ENCODE measurements around the gene ARAP2. TPM values are rescaled to one million over a fixed set of nuclear protein-coding genes. Genes with fewer than 3 reads are reported as not detected.

Gene ARAP2
- total and polyA plus RNA-seq, 2 experiments from 2014 or later, result 0.92 to 4.8 TPM

- Histone ChIP-seq H3K4me1 (ENCODE audit: insufficient read depth) (peaks cover 17% of the 10 kb centered on the region), H3K27ac (ENCODE audit: low read depth) (no peak overlapping the region), H3K4me3 (no peak overlapping the region), H4K20me1 (replicated peaks; ENCODE audit: insufficient read depth) (no peaks in the 10 kb centered on the region), H3F3A (replicated peaks; ENCODE audit: low read depth) (no peaks in the 10 kb centered on the region), H3K27me3 (ENCODE audit: insufficient read depth) (no peaks in the 10 kb centered on the region), H3K36me3 (ENCODE audit: insufficient read depth) (no peaks in the 10 kb centered on the region), H3K4me2 (no peak overlapping the region), H3K79me2 (replicated peaks; ENCODE audit: insufficient read depth) (no peaks in the 10 kb centered on the region), H3K9me2 (ENCODE audit: insufficient read depth) (no peaks in the 10 kb centered on the region), H2AFZ (no peak overlapping the region)
- no peak for DNase-seq (ENCODE audit: low spot score)
- Mint-ChIP-seq H3K36me3 (ENCODE audit: low read depth) (no peaks in the 10 kb centered on the region), H3K27me3 (ENCODE audit: insufficient read depth, low read depth, poor library complexity) (peaks cover 3% of the 10 kb centered on the region), H3K4me3 (no peak overlapping the region), H3K4me1 (peaks cover 24% of the 10 kb centered on the region), H3K9me3 (no peaks in the 10 kb centered on the region), H3K27ac (no peak overlapping the region)
- TF ChIP-seq EZH2phosphoT487 (IDR thresholded peaks at IDR 0.05; ENCODE audit: unreplicated experiment) (no peak), ETS1 (IDR thresholded peaks at IDR 0.05) (no peak), REST (IDR thresholded peaks at IDR 0.05; ENCODE audit: unreplicated experiment) (no peak), EZH2 (IDR thresholded peaks at IDR 0.05; ENCODE audit: low read depth, unreplicated experiment) (no peak), CREB1 (CRISPR knock-in tag; IDR thresholded peaks at IDR 0.05; ENCODE audit: low read depth) (no peak), ZNF114 (CRISPR knock-in tag; IDR thresholded peaks at IDR 0.05) (no peak), NANOG (IDR thresholded peaks at IDR 0.05; ENCODE audit: borderline replicate concordance) (no peak), POLR2AphosphoS5 (IDR thresholded peaks at IDR 0.05; ENCODE audit: low read depth) (no peak), ZNF462 (CRISPR knock-in tag; IDR thresholded peaks at IDR 0.05) (no peak), ZNF331 (CRISPR knock-in tag; IDR thresholded peaks at IDR 0.05; ENCODE audit: low read depth) (no peak), CTCF (conservative IDR thresholded peaks at IDR 0.05; ENCODE audit: low read depth in 2 of 2) (no peak), STAT1 (IDR thresholded peaks at IDR 0.05; ENCODE audit: unreplicated experiment) (no peak)
- no peak for ATAC-seq
Measured at GRCh38 chr4:36260731-36261130, 16.4 kb upstream of the ARAP2 start.

Measured in GM23338 (cell line).